ENCODE results near the gene TXNDC17.
A peak's percentile ranks its signal among the peaks of the same experiment; 100 is the strongest.
"Not testable (repeated sequence)": the region's sequence is repeated elsewhere in the genome, so short reads cannot be mapped to it uniquely, and the experiment has no call there.

TXNDC17 gene

GRCh38 chr17:6643451-6644125, 2.7 kb downstream of the TXNDC17 start:
- no peak overlapping the region for H3K27ac ChIP-seq
- H3K4me3 ChIP-seq, result no peak overlapping the region
- peaks cover 51% of the 10 kb centered on the region for H3K36me3 ChIP-seq
- H4K20me1 ChIP-seq, result peaks cover 48% of the 10 kb centered on the region
- H3K27me3 ChIP-seq, result no peaks in the 10 kb centered on the region
- TF ChIP-seq Cebpa-rat (IDR thresholded peaks at IDR 0.05), result no peak
- H3K4me2 ChIP-seq, result no peak overlapping the region
- H3K4me1 ChIP-seq, result peaks cover 25% of the 10 kb centered on the region
- H3K9ac ChIP-seq, result no peak overlapping the region
- no peaks in the 10 kb centered on the region for H3K9me3 ChIP-seq

GRCh38 chr17:6648181-6648580, 7.3 kb downstream of the TXNDC17 start:
- Histone ChIP-seq H3K27ac (no peak overlapping the region), H3K9me3 (no peaks in the 10 kb centered on the region), H3K27me3 (peaks cover 10% of the 10 kb centered on the region), H4K20me1 (peaks cover 55% of the 10 kb centered on the region), H3K4me1 (peaks cover 30% of the 10 kb centered on the region), H3K9ac (no peak overlapping the region), H3K4me2 (no peak overlapping the region), H3K36me3 (peaks cover 50% of the 10 kb centered on the region), H3K4me3 (no peak overlapping the region)
- no peak for TF ChIP-seq Cebpa-rat (IDR thresholded peaks at IDR 0.05)

- Histone ChIP-seq H3K36me3 (peaks cover 20% of the 10 kb centered on the region), H4K20me1 (peaks cover 60% of the 10 kb centered on the region), H3K9me3 (no peaks in the 10 kb centered on the region), H3K4me1 (peaks cover 50% of the 10 kb centered on the region), H3K9ac (peak within 1 kb of the TSS; percentile 76), H3K27ac (peak within 1 kb of the TSS; percentile 62), H3K27me3 (peaks cover 43% of the 10 kb centered on the region), H3K4me2 (peak within 1 kb of the TSS; percentile 94), H3K4me3 (peak within 1 kb of the TSS; percentile 79)
- no peak for TF ChIP-seq Cebpa-rat (IDR thresholded peaks at IDR 0.05)
Observed at GRCh38 chr17:6651354-6651918, 10.6 kb downstream of the TXNDC17 start, which contains the start of the genes C17orf100 and MED31. C17orf100 (plus strand) TSS chr17:6651762; CDS start chr17:6651914, 152 bp downstream. MED31 (minus strand) TSS chr17:6651605; CDS start chr17:6651528, 77 bp downstream.

- Histone ChIP-seq H3K36me3 (peaks cover 15% of the 10 kb centered on the region), H3K9me3 (no peaks in the 10 kb centered on the region), H3K9ac (peak overlapping the region; percentile 76), H4K20me1 (peaks cover 54% of the 10 kb centered on the region), H3K27me3 (peaks cover 48% of the 10 kb centered on the region), H3K27ac (peak overlapping the region; percentile 62), H3K4me2 (peak overlapping the region; percentile 94), H3K4me1 (peaks cover 50% of the 10 kb centered on the region), H3K4me3 (peak overlapping the region; percentile 79)
- TF ChIP-seq Cebpa-rat (IDR thresholded peaks at IDR 0.05), result no peak
Observed at GRCh38 chr17:6651919-6652452, 11.1 kb downstream of the TXNDC17 start.

- peaks cover 24% of the 10 kb centered on the region; the same call in 1 of the 2 replicates for H4K20me1 ChIP-seq
- no peak overlapping the region for H3K4me3 ChIP-seq
- H3K9ac ChIP-seq, result no peak overlapping the region
Observed at GRCh38 chr17:6654841-6655731, 14.2 kb downstream of the TXNDC17 start.

GRCh38 chr17:6655732-6656361, 15.0 kb downstream of the TXNDC17 start:
- not testable (repeated sequence) for H3K36me3 ChIP-seq, H3K9me3 ChIP-seq, H3K9ac ChIP-seq, H3K4me2 ChIP-seq, H3K4me3 ChIP-seq, H3K27ac ChIP-seq
- peaks cover 64% of the 10 kb centered on the region for H3K27me3 ChIP-seq
- peaks cover 55% of the 10 kb centered on the region for H3K4me1 ChIP-seq
- H4K20me1 ChIP-seq, result peaks cover 19% of the 10 kb centered on the region; the same call in 1 of the 2 replicates

More at GRCh38 chr17:6654841-6655731, 14.2 kb downstream of the TXNDC17 start:
- no peak overlapping the region for H3K27ac ChIP-seq
- peaks cover 53% of the 10 kb centered on the region for H3K4me1 ChIP-seq
- H3K27me3 ChIP-seq, result peaks cover 64% of the 10 kb centered on the region
- TF ChIP-seq Cebpa-rat (IDR thresholded peaks at IDR 0.05), result no peak
- no peaks in the 10 kb centered on the region for H3K9me3 ChIP-seq
- no peaks in the 10 kb centered on the region for H3K36me3 ChIP-seq
- peak overlapping the region; percentile 53 for H3K4me2 ChIP-seq

- not testable (repeated sequence) for H3K4me2 ChIP-seq, H3K4me3 ChIP-seq
Observed at GRCh38 chr17:6656797-6657632, 16.2 kb downstream of the TXNDC17 start.

GRCh38 chr17:6657633-6658287, 16.9 kb downstream of the TXNDC17 start:
- Histone ChIP-seq H3K27me3 (peaks cover 56% of the 10 kb centered on the region), H3K4me1 (peaks cover 56% of the 10 kb centered on the region), H3K9me3 (no peaks in the 10 kb centered on the region), H3K36me3 (no peaks in the 10 kb centered on the region), H3K4me2 (no peak overlapping the region), H4K20me1 (peaks cover 19% of the 10 kb centered on the region; the same call in 1 of the 2 replicates), H3K4me3 (no peak overlapping the region), H3K9ac (no peak overlapping the region), H3K27ac (no peak overlapping the region)
- TF ChIP-seq Cebpa-rat (IDR thresholded peaks at IDR 0.05), result no peak

More at GRCh38 chr17:6656797-6657632, 16.2 kb downstream of the TXNDC17 start:
- Histone ChIP-seq H3K4me1 (peaks cover 62% of the 10 kb centered on the region), H4K20me1 (peaks cover 19% of the 10 kb centered on the region; the same call in 1 of the 2 replicates), H3K27me3 (peaks cover 64% of the 10 kb centered on the region)
- not testable (repeated sequence) for H3K9ac ChIP-seq, H3K9me3 ChIP-seq, H3K36me3 ChIP-seq, H3K27ac ChIP-seq

GRCh38 chr17:6658411-6658810, 17.6 kb downstream of the TXNDC17 start:
- H3K9me3 ChIP-seq, H3K27ac ChIP-seq, H3K4me3 ChIP-seq, H3K36me3 ChIP-seq, H3K4me2 ChIP-seq, H3K9ac ChIP-seq: not testable (repeated sequence)
- peaks cover 51% of the 10 kb centered on the region for H3K4me1 ChIP-seq
- peaks cover 52% of the 10 kb centered on the region for H3K27me3 ChIP-seq
- peaks cover 19% of the 10 kb centered on the region; the same call in 1 of the 2 replicates for H4K20me1 ChIP-seq

Measured in BLaER1 (cell line).